Measurements from ENCODE around the gene SH2D7.

The SH2D7 gene

DNA sequence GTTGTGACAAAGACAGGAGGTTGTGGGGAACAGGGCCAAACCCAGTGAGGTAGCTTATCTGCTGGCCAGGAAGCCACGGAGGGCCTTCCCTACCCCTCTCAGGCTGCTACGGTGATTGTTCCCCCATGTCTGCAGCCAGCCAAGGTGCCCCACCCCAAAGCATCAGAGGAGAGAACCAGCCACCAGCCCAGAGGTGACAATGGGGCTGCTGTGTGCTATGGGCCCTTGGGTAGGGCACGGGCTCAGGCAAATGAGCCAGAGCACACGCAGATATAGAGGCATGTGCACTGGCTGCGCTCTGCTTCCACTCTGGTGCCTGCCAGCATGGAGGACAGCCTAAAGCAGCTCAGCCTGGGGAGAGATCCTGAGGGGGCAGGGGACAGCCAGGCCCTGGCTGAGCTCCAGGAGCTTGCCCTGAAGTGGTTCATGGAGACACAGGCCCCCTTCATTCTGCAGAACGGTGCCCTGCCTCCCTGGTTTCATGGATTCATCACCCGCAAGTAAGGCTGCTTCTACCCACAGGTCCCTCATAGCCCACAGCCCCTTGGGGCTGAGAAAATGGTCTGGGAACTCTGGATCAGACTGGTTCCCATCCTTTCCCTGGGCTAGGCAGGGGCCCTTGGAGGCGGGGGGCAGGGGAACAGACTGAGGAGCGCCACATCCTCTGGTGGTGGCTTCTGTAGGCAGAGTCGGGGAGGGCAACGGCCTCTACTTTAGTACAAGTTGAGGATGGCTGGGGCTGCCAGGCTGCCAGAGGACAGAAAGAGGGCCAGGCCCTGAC, at the start of gene SH2D7:
Gene SH2D7 (plus strand): TSS at position 301 of the 781 bp plus-strand sequence. CDS start 24 bp downstream, at position 325.
- H3K4me3 ChIP-seq (ENCODE audit: control insufficient read depth, low read depth, low read length) = no peak within 1 kb of the TSS
- DNase-seq (ENCODE audit: low read depth) = no peak
- TF ChIP-seq, protein P1, sequence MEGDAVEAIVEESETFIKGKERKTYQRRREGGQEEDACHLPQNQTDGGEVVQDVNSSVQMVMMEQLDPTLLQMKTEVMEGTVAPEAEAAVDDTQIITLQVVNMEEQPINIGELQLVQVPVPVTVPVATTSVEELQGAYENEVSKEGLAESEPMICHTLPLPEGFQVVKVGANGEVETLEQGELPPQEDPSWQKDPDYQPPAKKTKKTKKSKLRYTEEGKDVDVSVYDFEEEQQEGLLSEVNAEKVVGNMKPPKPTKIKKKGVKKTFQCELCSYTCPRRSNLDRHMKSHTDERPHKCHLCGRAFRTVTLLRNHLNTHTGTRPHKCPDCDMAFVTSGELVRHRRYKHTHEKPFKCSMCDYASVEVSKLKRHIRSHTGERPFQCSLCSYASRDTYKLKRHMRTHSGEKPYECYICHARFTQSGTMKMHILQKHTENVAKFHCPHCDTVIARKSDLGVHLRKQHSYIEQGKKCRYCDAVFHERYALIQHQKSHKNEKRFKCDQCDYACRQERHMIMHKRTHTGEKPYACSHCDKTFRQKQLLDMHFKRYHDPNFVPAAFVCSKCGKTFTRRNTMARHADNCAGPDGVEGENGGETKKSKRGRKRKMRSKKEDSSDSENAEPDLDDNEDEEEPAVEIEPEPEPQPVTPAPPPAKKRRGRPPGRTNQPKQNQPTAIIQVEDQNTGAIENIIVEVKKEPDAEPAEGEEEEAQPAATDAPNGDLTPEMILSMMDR (IDR thresholded peaks at IDR 0.05; ENCODE audit: control insufficient read depth, insufficient read depth, low read depth, low read length, missing control alignments) = no peak

DNA sequence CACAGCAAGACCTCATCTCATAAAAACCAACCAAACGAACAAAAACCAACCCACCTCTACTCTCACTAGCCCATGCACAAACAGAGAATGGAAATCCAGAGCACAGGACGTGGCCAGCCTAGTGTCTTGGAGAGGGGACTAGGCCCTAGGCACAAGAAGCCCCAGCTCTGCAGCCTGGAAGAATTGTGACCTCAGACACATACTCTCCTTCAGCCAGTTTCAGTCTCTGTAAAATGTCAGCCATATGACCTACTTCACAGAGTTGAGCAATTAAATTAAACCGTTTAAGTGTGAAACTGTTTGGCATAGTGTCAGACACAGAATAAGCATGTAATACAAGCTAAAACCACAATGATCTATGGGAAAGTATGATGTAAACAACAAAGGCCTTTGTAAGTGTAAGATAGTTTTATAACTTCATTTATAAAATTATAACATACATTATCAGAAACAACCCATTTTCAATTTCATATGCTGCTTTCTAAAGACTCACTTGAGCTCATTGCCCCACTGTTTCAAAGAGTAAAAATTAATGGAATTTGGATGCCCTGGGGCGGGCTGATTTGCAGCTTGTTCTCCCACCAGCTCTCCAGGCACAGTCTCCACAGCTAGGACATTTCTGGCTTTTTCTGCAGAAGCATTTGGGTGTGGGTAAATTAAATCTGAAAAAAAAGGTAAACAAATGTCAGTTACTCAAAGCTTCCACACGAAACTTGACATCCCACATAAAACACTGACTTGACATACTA, 47.8 kb upstream of the SH2D7 start:
- no peak for DNase-seq (ENCODE audit: low read depth)
- TF ChIP-seq, protein P1 (IDR thresholded peaks at IDR 0.05; ENCODE audit: control insufficient read depth, insufficient read depth, low read depth, low read length, missing control alignments) = no peak
- no peak overlapping the region for H3K4me3 ChIP-seq (ENCODE audit: control insufficient read depth, low read depth, low read length)

DNA sequence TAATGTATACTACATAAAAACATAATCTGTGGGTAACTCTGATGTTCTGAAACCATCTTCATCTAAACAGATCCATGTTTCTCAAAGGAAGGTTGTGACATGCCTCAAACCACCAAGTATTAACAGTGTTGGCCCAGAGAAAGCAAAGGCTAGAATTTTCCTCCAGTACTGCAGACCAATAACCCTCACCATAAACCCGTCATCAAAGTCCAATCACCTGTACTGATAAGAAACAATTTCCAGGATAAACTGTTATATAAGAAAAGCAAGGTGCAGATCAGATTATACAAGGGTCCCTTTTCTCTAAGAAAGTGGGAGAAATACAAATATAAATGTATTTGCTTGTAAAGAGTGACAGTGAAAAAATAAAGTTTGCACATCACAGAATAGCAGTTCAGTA, 47.2 kb upstream of the SH2D7 start:
- TF ChIP-seq, protein P1 (IDR thresholded peaks at IDR 0.05; ENCODE audit: control insufficient read depth, insufficient read depth, low read depth, low read length, missing control alignments) = no peak
- no peak for DNase-seq (ENCODE audit: low read depth)

DNA sequence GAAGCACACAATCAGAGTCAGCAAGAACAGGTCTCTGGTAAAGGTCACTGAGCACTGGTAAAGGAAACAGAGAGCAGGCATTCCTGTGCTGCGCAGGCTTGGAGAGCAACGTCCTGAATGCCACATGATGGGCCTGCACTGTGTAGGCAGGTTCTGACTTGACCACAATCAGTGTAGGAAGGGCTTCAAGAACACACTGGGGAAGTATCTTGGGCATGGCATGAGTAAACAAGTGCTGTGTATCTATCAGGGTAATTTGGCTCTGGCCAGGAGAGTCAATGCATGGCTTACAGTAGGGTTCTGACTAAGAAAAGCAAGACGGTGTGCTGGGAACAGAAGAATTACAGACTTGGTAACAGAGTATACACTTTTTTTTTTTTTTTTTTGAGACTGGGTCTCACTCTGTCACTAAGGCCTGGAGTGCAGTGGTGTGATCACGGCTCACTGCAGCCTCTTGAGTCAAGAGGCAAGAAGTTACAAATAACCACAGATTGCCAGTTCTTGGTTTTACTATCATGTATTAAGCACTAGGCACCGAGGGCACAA, 45.5 kb upstream of the SH2D7 start:
- DNase-seq (ENCODE audit: low read depth) = no peak
- H3K4me3 ChIP-seq (ENCODE audit: control insufficient read depth, low read depth, low read length) = no peak overlapping the region
- TF ChIP-seq, protein P1 (IDR thresholded peaks at IDR 0.05; ENCODE audit: control insufficient read depth, insufficient read depth, low read depth, low read length, missing control alignments) = no peak

More for the DNA sequence above, 47.2 kb upstream of the SH2D7 start:
- no peak overlapping the region for H3K4me3 ChIP-seq (ENCODE audit: control insufficient read depth, low read depth, low read length)

DNA sequence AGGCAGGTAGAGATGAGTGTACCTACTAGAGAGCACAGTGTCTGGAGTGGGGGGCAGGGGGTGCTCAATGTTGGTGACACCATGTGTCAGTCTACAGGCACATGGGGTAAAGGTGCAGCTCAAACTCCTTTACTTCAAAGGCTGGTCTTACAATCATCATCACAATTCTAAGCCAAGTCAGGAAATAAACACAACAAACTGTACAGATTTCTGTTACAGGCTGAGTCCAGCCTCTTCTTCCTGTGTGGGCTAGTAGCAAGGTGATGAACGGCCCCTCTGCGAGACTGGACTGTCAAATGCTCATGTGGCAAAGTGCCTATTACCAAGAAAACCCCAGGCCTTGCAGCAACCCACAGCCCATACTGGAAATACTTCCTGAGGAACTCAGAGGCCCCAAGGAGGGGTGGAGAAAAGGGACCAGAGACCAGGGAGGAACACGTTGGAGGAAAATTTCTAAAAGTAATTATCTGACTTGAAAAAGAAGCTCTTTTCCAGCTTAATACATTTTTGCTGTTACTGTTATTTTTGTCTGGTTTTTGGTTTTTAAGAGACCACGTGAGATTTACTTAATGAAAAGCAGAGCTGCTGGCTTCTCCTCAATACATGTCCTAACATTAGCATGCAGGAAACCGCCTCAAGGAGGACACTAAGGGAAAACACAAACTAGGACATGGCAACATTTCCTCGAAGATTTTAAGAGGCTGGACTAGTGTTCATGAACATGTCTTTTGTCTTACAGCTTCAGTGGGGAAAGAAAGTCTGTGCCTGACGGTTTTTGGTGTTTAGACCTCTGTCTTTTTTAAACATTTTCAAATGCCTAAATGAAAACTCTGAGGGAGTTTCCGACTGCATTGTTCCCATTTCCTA, 44.4 kb upstream of the SH2D7 start:
- no peak overlapping the region for H3K4me3 ChIP-seq (ENCODE audit: control insufficient read depth, low read depth, low read length)
- TF ChIP-seq, protein P1 (IDR thresholded peaks at IDR 0.05; ENCODE audit: control insufficient read depth, insufficient read depth, low read depth, low read length, missing control alignments) = no peak

DNA sequence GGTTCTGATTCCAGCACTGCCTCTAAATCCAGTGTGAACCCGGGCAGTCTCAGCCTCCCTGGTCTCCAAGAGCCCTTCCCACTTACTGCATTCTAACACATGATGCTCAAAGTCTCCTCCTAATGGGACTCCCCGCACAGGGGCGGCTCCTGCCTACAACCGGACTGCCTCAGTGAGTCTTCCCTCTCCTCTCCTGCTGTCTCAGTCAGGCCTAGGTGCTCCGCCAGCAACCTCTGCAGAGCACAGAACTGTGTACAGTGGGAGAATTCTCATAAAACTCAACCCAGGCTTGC, 43.8 kb upstream of the SH2D7 start:
- no peak for DNase-seq (ENCODE audit: low read depth)

More for the DNA sequence above, 44.4 kb upstream of the SH2D7 start:
- no peak for DNase-seq (ENCODE audit: low read depth)

More for the DNA sequence above, 43.8 kb upstream of the SH2D7 start:
- H3K4me3 ChIP-seq (ENCODE audit: control insufficient read depth, low read depth, low read length) = no peak overlapping the region
- TF ChIP-seq, protein P1 (IDR thresholded peaks at IDR 0.05; ENCODE audit: control insufficient read depth, insufficient read depth, low read depth, low read length, missing control alignments) = no peak

Data from AG09309 (cell line).